Measurements from ENCODE around the gene MED13L.

The MED13L gene

GRCh38 chr12:116070444-116070843, 207.0 kb downstream of the MED13L start:
- peaks cover 7 to 11% of the 10 kb centered on the region in 2 donors for H3K4me1 ChIP-seq (ENCODE audit: control insufficient read depth in 1 of 2, insufficient read depth in 2 of 2, low read length in 2 of 2)
- no peaks in the 10 kb centered on the region for H3K9me3 ChIP-seq (ENCODE audit: control insufficient read depth in 1 of 2, low read length in 2 of 2)
- H3K27me3 ChIP-seq (ENCODE audit: control insufficient read depth in 1 of 2, insufficient read depth in 2 of 2, low read length in 2 of 2) = no peaks in the 10 kb centered on the region
- no peaks in the 10 kb centered on the region for H3K36me3 ChIP-seq (ENCODE audit: control insufficient read depth in 1 of 2, insufficient read depth in 2 of 2, low read length in 2 of 2)
- H3K27ac ChIP-seq (ENCODE audit: low read depth, low read length) = no peak overlapping the region
- H3K9ac ChIP-seq (ENCODE audit: low read depth in 1 of 2, low read length in 2 of 2) = no peak overlapping the region
- H3K4me3 ChIP-seq (ENCODE audit: low read depth in 1 of 2, low read length in 2 of 2) = no peak overlapping the region

- Histone ChIP-seq H3K4me3 (ENCODE audit: low read depth in 1 of 2, low read length in 2 of 2) (no peak overlapping the region), H3K27me3 (ENCODE audit: control insufficient read depth in 1 of 2, insufficient read depth in 2 of 2, low read length in 2 of 2) (no peaks in the 10 kb centered on the region), H3K9ac (ENCODE audit: low read depth in 1 of 2, low read length in 2 of 2) (no peak overlapping the region), H3K4me1 (ENCODE audit: control insufficient read depth in 1 of 2, insufficient read depth in 2 of 2, low read length in 2 of 2) (peaks cover 7 to 12% of the 10 kb centered on the region in 2 donors), H3K27ac (ENCODE audit: low read depth, low read length) (no peak overlapping the region), H3K36me3 (ENCODE audit: control insufficient read depth in 1 of 2, insufficient read depth in 2 of 2, low read length in 2 of 2) (no peaks in the 10 kb centered on the region), H3K9me3 (ENCODE audit: control insufficient read depth in 1 of 2, low read length in 2 of 2) (no peaks in the 10 kb centered on the region)
Measured at GRCh38 chr12:116069943-116070342, 207.6 kb downstream of the MED13L start.

GRCh38 chr12:116068853-116069252, 208.6 kb downstream of the MED13L start:
- Histone ChIP-seq H3K36me3 (ENCODE audit: control insufficient read depth in 1 of 2, insufficient read depth in 2 of 2, low read length in 2 of 2) (no peaks in the 10 kb centered on the region), H3K4me3 (ENCODE audit: low read depth in 1 of 2, low read length in 2 of 2) (no peak overlapping the region), H3K4me1 (ENCODE audit: control insufficient read depth in 1 of 2, insufficient read depth in 2 of 2, low read length in 2 of 2) (peaks cover 7 to 12% of the 10 kb centered on the region in 2 donors), H3K27ac (ENCODE audit: low read depth, low read length) (no peak overlapping the region), H3K9ac (ENCODE audit: low read depth in 1 of 2, low read length in 2 of 2) (no peak overlapping the region), H3K9me3 (ENCODE audit: control insufficient read depth in 1 of 2, low read length in 2 of 2) (no peaks in the 10 kb centered on the region), H3K27me3 (ENCODE audit: control insufficient read depth in 1 of 2, insufficient read depth in 2 of 2, low read length in 2 of 2) (no peaks in the 10 kb centered on the region)

- Histone ChIP-seq H3K36me3 (ENCODE audit: control insufficient read depth in 1 of 2, insufficient read depth in 2 of 2, low read length in 2 of 2) (no peaks in the 10 kb centered on the region), H3K9me3 (ENCODE audit: control insufficient read depth in 1 of 2, low read length in 2 of 2) (no peaks in the 10 kb centered on the region), H3K27me3 (ENCODE audit: control insufficient read depth in 1 of 2, insufficient read depth in 2 of 2, low read length in 2 of 2) (no peaks in the 10 kb centered on the region), H3K27ac (ENCODE audit: low read depth, low read length) (no peak overlapping the region), H3K4me1 (ENCODE audit: control insufficient read depth in 1 of 2, insufficient read depth in 2 of 2, low read length in 2 of 2) (peaks cover 7 to 12% of the 10 kb centered on the region in 2 donors), H3K4me3 (ENCODE audit: low read depth in 1 of 2, low read length in 2 of 2) (no peak overlapping the region), H3K9ac (ENCODE audit: low read depth in 1 of 2, low read length in 2 of 2) (no peak overlapping the region)
Measured at GRCh38 chr12:116068371-116068770, 209.1 kb downstream of the MED13L start.

- Histone ChIP-seq H3K36me3 (ENCODE audit: control insufficient read depth in 1 of 2, insufficient read depth in 2 of 2, low read length in 2 of 2) (no peaks in the 10 kb centered on the region), H3K9me3 (ENCODE audit: control insufficient read depth in 1 of 2, low read length in 2 of 2) (no peaks in the 10 kb centered on the region), H3K27ac (ENCODE audit: low read depth, low read length) (no peak overlapping the region), H3K9ac (ENCODE audit: low read depth in 1 of 2, low read length in 2 of 2) (no peak overlapping the region), H3K4me1 (ENCODE audit: control insufficient read depth in 1 of 2, insufficient read depth in 2 of 2, low read length in 2 of 2) (peaks cover 7 to 12% of the 10 kb centered on the region in 2 donors), H3K27me3 (ENCODE audit: control insufficient read depth in 1 of 2, insufficient read depth in 2 of 2, low read length in 2 of 2) (no peaks in the 10 kb centered on the region), H3K4me3 (ENCODE audit: low read depth in 1 of 2, low read length in 2 of 2) (no peak overlapping the region)
Measured at GRCh38 chr12:116067892-116068291, 209.6 kb downstream of the MED13L start.

GRCh38 chr12:116066381-116067230, 210.9 kb downstream of the MED13L start:
- H3K9me3 ChIP-seq (ENCODE audit: control insufficient read depth in 1 of 2, low read length in 2 of 2) = no peaks in the 10 kb centered on the region
- H3K4me1 ChIP-seq (ENCODE audit: control insufficient read depth in 1 of 2, insufficient read depth in 2 of 2, low read length in 2 of 2) = peaks cover 7 to 12% of the 10 kb centered on the region in 2 donors
- H3K27me3 ChIP-seq (ENCODE audit: control insufficient read depth in 1 of 2, insufficient read depth in 2 of 2, low read length in 2 of 2) = no peaks in the 10 kb centered on the region
- no peak overlapping the region for H3K9ac ChIP-seq (ENCODE audit: low read depth in 1 of 2, low read length in 2 of 2)
- no peaks in the 10 kb centered on the region for H3K36me3 ChIP-seq (ENCODE audit: control insufficient read depth in 1 of 2, insufficient read depth in 2 of 2, low read length in 2 of 2)
- no peak overlapping the region for H3K27ac ChIP-seq (ENCODE audit: low read depth, low read length)
- H3K4me3 ChIP-seq (ENCODE audit: low read depth in 1 of 2, low read length in 2 of 2) = no peak overlapping the region

- Histone ChIP-seq H3K4me3 (ENCODE audit: low read depth in 1 of 2, low read length in 2 of 2) (no peak overlapping the region), H3K27me3 (ENCODE audit: control insufficient read depth in 1 of 2, insufficient read depth in 2 of 2, low read length in 2 of 2) (no peaks in the 10 kb centered on the region), H3K4me1 (ENCODE audit: control insufficient read depth in 1 of 2, insufficient read depth in 2 of 2, low read length in 2 of 2) (peaks cover 7 to 12% of the 10 kb centered on the region in 2 donors), H3K9me3 (ENCODE audit: control insufficient read depth in 1 of 2, low read length in 2 of 2) (no peaks in the 10 kb centered on the region), H3K27ac (ENCODE audit: low read depth, low read length) (no peak overlapping the region), H3K36me3 (ENCODE audit: control insufficient read depth in 1 of 2, insufficient read depth in 2 of 2, low read length in 2 of 2) (no peaks in the 10 kb centered on the region), H3K9ac (ENCODE audit: low read depth in 1 of 2, low read length in 2 of 2) (no peak overlapping the region)
Measured at GRCh38 chr12:116065606-116066005, 211.9 kb downstream of the MED13L start.

- no peak overlapping the region for H3K9ac ChIP-seq (ENCODE audit: low read depth in 1 of 2, low read length in 2 of 2)
- H3K4me3 ChIP-seq (ENCODE audit: low read depth in 1 of 2, low read length in 2 of 2) = no peak overlapping the region
- no peaks in the 10 kb centered on the region for H3K9me3 ChIP-seq (ENCODE audit: control insufficient read depth in 1 of 2, low read length in 2 of 2)
- H3K27me3 ChIP-seq (ENCODE audit: control insufficient read depth in 1 of 2, insufficient read depth in 2 of 2, low read length in 2 of 2) = no peaks in the 10 kb centered on the region
- no peaks in the 10 kb centered on the region for H3K36me3 ChIP-seq (ENCODE audit: control insufficient read depth in 1 of 2, insufficient read depth in 2 of 2, low read length in 2 of 2)
- peaks cover 7 to 12% of the 10 kb centered on the region in 2 donors for H3K4me1 ChIP-seq (ENCODE audit: control insufficient read depth in 1 of 2, insufficient read depth in 2 of 2, low read length in 2 of 2)
- H3K27ac ChIP-seq (ENCODE audit: low read depth, low read length) = no peak overlapping the region
Measured at GRCh38 chr12:116064493-116064892, 213.0 kb downstream of the MED13L start.

GRCh38 chr12:116062698-116063097, 214.8 kb downstream of the MED13L start:
- no peak overlapping the region for H3K4me3 ChIP-seq (ENCODE audit: low read depth in 1 of 2, low read length in 2 of 2)
- H3K36me3 ChIP-seq (ENCODE audit: control insufficient read depth in 1 of 2, insufficient read depth in 2 of 2, low read length in 2 of 2) = no peaks in the 10 kb centered on the region
- H3K27ac ChIP-seq (ENCODE audit: low read depth, low read length) = no peak overlapping the region
- peaks cover 7 to 8% of the 10 kb centered on the region in 2 donors for H3K4me1 ChIP-seq (ENCODE audit: control insufficient read depth in 1 of 2, insufficient read depth in 2 of 2, low read length in 2 of 2)
- no peak overlapping the region for H3K9ac ChIP-seq (ENCODE audit: low read depth in 1 of 2, low read length in 2 of 2)
- no peaks in the 10 kb centered on the region for H3K9me3 ChIP-seq (ENCODE audit: control insufficient read depth in 1 of 2, low read length in 2 of 2)
- no peaks in the 10 kb centered on the region for H3K27me3 ChIP-seq (ENCODE audit: control insufficient read depth in 1 of 2, insufficient read depth in 2 of 2, low read length in 2 of 2)

- Histone ChIP-seq H3K27ac (ENCODE audit: low read depth, low read length) (no peak overlapping the region), H3K4me1 (ENCODE audit: control insufficient read depth in 1 of 2, insufficient read depth in 2 of 2, low read length in 2 of 2) (peaks cover under 1 to 5% of the 10 kb centered on the region in 2 donors), H3K9ac (ENCODE audit: low read depth in 1 of 2, low read length in 2 of 2) (no peak overlapping the region), H3K9me3 (ENCODE audit: control insufficient read depth in 1 of 2, low read length in 2 of 2) (no peaks in the 10 kb centered on the region), H3K4me3 (ENCODE audit: low read depth in 1 of 2, low read length in 2 of 2) (no peak overlapping the region), H3K36me3 (ENCODE audit: control insufficient read depth in 1 of 2, insufficient read depth in 2 of 2, low read length in 2 of 2) (no peaks in the 10 kb centered on the region), H3K27me3 (ENCODE audit: control insufficient read depth in 1 of 2, insufficient read depth in 2 of 2, low read length in 2 of 2) (no peaks in the 10 kb centered on the region)
Measured at GRCh38 chr12:116060764-116061163, 216.7 kb downstream of the MED13L start.
